Calu3 (cell line): ENCODE measurements around the gene MXRA7. TPM values are rescaled to one million over a fixed set of nuclear protein-coding genes. Genes with fewer than 3 reads are reported as not detected.

Experiments used
- BruUV-seq: library from RNA; stranded (reverse); fragments of 400-500 nt; replicated peaks from 2 replicates; lab custom pipeline; 2021; lab: Mats Ljungman, UMichigan
- CTCF ChIA-PET: fragments of 300-600 bp; sonication (Branson Sonifier 250); formaldehyde crosslinking; loops from one replicate; lab custom pipeline; 2022; ENCODE audit warnings: antibody characterized with exemption; lab: Charles Lee
- DNase-seq: peaks from one replicate; pipeline ENCODE4 v3.0.0; 2022
- H3K27ac Mint-ChIP-seq: one replicate; pipeline ENCODE4 v1.8.0; 2022; ENCODE audit warnings: mixed read lengths; ENCODE audit not compliant: unreplicated experiment
- H3K27me3 Mint-ChIP-seq: one replicate; pipeline ENCODE4 v1.8.0; 2022; ENCODE audit warnings: mixed read lengths; ENCODE audit not compliant: unreplicated experiment
- H3K36me3 Mint-ChIP-seq: one replicate; pipeline ENCODE4 v1.8.0; 2022; ENCODE audit warnings: mild to moderate bottlenecking, moderate library complexity, mixed read lengths; ENCODE audit not compliant: insufficient read depth, unreplicated experiment
- H3K4me1 Mint-ChIP-seq: one replicate; pipeline ENCODE4 v1.8.0; 2022; ENCODE audit warnings: mild to moderate bottlenecking, low read depth, mixed read lengths; ENCODE audit not compliant: unreplicated experiment
- H3K4me3 Mint-ChIP-seq: one replicate; pipeline ENCODE4 v1.8.0; 2022; ENCODE audit warnings: mild to moderate bottlenecking, low read depth, moderate library complexity, mixed read lengths; ENCODE audit not compliant: unreplicated experiment
- H3K9me3 Mint-ChIP-seq: one replicate; pipeline ENCODE4 v1.8.0; 2022; ENCODE audit warnings: low read depth, mixed read lengths; ENCODE audit not compliant: unreplicated experiment
- CTCF ChIP-seq: fragments of 200-600 bp; IDR thresholded peaks from one replicate; pipeline ENCODE4 v1.8.0; 2022; ENCODE audit warnings: antibody characterized with exemption; ENCODE audit not compliant: unreplicated experiment
- intact Hi-C: fragments of 100-400 bp; cut with micrococcal nuclease; formaldehyde crosslinking; loops from one replicate; pipeline ENCODE4 v1.10.0; 2022; ENCODE audit not compliant: unreplicated experiment
- total RNA-seq: library from RNA; stranded (reverse); gene quantifications from 2 replicates; pipeline ENCODE4 v1.2.3, GENCODE V29; 2022

Gene MXRA7
- total RNA-seq, 1 experiment from 2014 or later = 9.9 TPM

- Mint-ChIP-seq H3K4me1 (peaks cover 24% of the 10 kb centered on the region), H3K9me3 (no peaks in the 10 kb centered on the region), H3K27ac (peak within 1 kb of the TSS; percentile 97), H3K36me3 (peaks cover 70% of the 10 kb centered on the region), H3K27me3 (no peaks in the 10 kb centered on the region), H3K4me3 (peak within 1 kb of the TSS; percentile 93)
- no peak for TF ChIP-seq CTCF
- CTCF ChIA-PET = no interaction called here
- peak; percentile 98 for DNase-seq
- intact Hi-C loops = no loop called here
- BruUV-seq = no TSS peak
These were observed 26.4 kb upstream of the MXRA7 start, which contains the start of gene SRSF2 for GRCh38 chr17:76737082-76737675. TSS of gene SRSF2 (minus strand) at chr17:76737331. CDS start at chr17:76737160, 171 bp downstream.

GRCh38 chr17:76736349-76737081, 25.8 kb upstream of the MXRA7 start:
- Mint-ChIP-seq H3K27ac (peak overlapping the region; percentile 97), H3K9me3 (no peaks in the 10 kb centered on the region), H3K4me3 (peak overlapping the region; percentile 93), H3K27me3 (no peaks in the 10 kb centered on the region), H3K4me1 (peaks cover 24% of the 10 kb centered on the region), H3K36me3 (peaks cover 74% of the 10 kb centered on the region)
- no TSS peak for BruUV-seq
- TF ChIP-seq CTCF = no peak
- peak; percentile 68 for DNase-seq
- intact Hi-C loops = no loop called here
- CTCF ChIA-PET = no interaction called here

- BruUV-seq = TSS peak; percentile 54
- Mint-ChIP-seq H3K4me3 (peak overlapping the region; percentile 93), H3K9me3 (no peaks in the 10 kb centered on the region), H3K36me3 (peaks cover 79% of the 10 kb centered on the region), H3K27me3 (no peaks in the 10 kb centered on the region), H3K27ac (peak overlapping the region; percentile 97), H3K4me1 (peaks cover 24% of the 10 kb centered on the region)
- CTCF ChIA-PET = no interaction called here
- intact Hi-C loops = no loop called here
- DNase-seq = no peak
- no peak for TF ChIP-seq CTCF
These were observed 25.0 kb upstream of the MXRA7 start for GRCh38 chr17:76735586-76736348.

GRCh38 chr17:76735006-76735405, 24.2 kb upstream of the MXRA7 start:
- Mint-ChIP-seq H3K36me3 (peaks cover 86% of the 10 kb centered on the region), H3K4me3 (peak overlapping the region; percentile 93), H3K27me3 (no peaks in the 10 kb centered on the region), H3K4me1 (peaks cover 24% of the 10 kb centered on the region), H3K27ac (peak overlapping the region; percentile 97), H3K9me3 (no peaks in the 10 kb centered on the region)
- intact Hi-C loops = no loop called here
- CTCF ChIA-PET = no interaction called here
- no peak for TF ChIP-seq CTCF
- no TSS peak for BruUV-seq
- DNase-seq = no peak
